Tibial artery (tissue), 4 donors: Measurements from ENCODE around the gene GPR25.

Experiments
- DNase-seq, 2 donors: peaks; one replicate each; pipeline ENCODE4 v3.0.0-alpha.2; 2019
- H3K27ac ChIP-seq, 2 donors: fragments of 200-600 bp; sonication (generic) in 1 of 2; 1 replicate in 1 of 2; 2 replicates in 1 of 2; pipeline ENCODE4 v1.5.1; 2018 to 2019; ENCODE audit warnings: mild to moderate bottlenecking in 1 of 2
- H3K27me3 ChIP-seq, 2 donors: fragments of 200-600 bp; sonication (generic) in 1 of 2; one replicate each; pipeline versions ENCODE4 v1.5.1 to v1.6.0; 2016 to 2019
- H3K36me3 ChIP-seq, 3 donors: fragments of 200-600 bp; sonication (generic) in 2 of 3; one replicate each; pipeline ENCODE4 v1.5.1; 2016 to 2019; ENCODE audit warnings: mild to moderate bottlenecking in 2 of 3
- H3K4me1 ChIP-seq, 4 donors: fragments of 200-600 bp; sonication (generic) in 2 of 4; 1 replicate in 3 of 4; 2 replicates in 1 of 4; pipeline ENCODE4 v1.5.1; 2016 to 2019
- H3K4me3 ChIP-seq, 2 donors: fragments of 200-600 bp; sonication (generic) in 1 of 2; 1 replicate in 1 of 2; 2 replicates in 1 of 2; pipeline ENCODE4 v1.5.1; 2018 to 2019; ENCODE audit warnings: mild to moderate bottlenecking in 2 of 2
- H3K9me3 ChIP-seq, 3 donors: fragments of 200-600 bp; sonication (generic) in 1 of 3; one replicate each; pipeline ENCODE4 v1.5.1; 2016 to 2019
- intact Hi-C: fragments of 100-400 bp; cut with DNase I; formaldehyde crosslinking; loops from one replicate; pipeline ENCODE4 v1.15.0; 2023; ENCODE audit warnings: low total_unique reads
- TF ChIP-seq, protein P1 (sequence below), 2 experiments: fragments of 200-600 bp in 1 of 2; fragments of 450-650 bp in 1 of 2; IDR thresholded peaks; one replicate each; pipeline ENCODE4 v1.5.1; 2017 to 2019; ENCODE audit warnings: antibody characterized with exemption in 2 of 2, mild to moderate bottlenecking in 1 of 2, moderate library complexity in 1 of 2

Gene GPR25

GRCh38 chr1:200856716-200857357 lies 15.9 kb upstream of the GPR25 start:
- Histone ChIP-seq H3K4me1 (peaks cover 0 to 9% (median 0%) of the 10 kb centered on the region in 4 donors), H3K36me3 (peaks cover 45 to 59% (median 53%) of the 10 kb centered on the region in 3 donors), H3K27me3 (no peaks in the 10 kb centered on the region), H3K27ac (no peak overlapping the region), H3K4me3 (no peak overlapping the region), H3K9me3 (no peaks in the 10 kb centered on the region)
- TF ChIP-seq, protein P1, sequence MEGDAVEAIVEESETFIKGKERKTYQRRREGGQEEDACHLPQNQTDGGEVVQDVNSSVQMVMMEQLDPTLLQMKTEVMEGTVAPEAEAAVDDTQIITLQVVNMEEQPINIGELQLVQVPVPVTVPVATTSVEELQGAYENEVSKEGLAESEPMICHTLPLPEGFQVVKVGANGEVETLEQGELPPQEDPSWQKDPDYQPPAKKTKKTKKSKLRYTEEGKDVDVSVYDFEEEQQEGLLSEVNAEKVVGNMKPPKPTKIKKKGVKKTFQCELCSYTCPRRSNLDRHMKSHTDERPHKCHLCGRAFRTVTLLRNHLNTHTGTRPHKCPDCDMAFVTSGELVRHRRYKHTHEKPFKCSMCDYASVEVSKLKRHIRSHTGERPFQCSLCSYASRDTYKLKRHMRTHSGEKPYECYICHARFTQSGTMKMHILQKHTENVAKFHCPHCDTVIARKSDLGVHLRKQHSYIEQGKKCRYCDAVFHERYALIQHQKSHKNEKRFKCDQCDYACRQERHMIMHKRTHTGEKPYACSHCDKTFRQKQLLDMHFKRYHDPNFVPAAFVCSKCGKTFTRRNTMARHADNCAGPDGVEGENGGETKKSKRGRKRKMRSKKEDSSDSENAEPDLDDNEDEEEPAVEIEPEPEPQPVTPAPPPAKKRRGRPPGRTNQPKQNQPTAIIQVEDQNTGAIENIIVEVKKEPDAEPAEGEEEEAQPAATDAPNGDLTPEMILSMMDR (IDR thresholded peaks at IDR 0.05): no peak
- intact Hi-C loops: no loop called here
- DNase-seq: no peak

DNA sequence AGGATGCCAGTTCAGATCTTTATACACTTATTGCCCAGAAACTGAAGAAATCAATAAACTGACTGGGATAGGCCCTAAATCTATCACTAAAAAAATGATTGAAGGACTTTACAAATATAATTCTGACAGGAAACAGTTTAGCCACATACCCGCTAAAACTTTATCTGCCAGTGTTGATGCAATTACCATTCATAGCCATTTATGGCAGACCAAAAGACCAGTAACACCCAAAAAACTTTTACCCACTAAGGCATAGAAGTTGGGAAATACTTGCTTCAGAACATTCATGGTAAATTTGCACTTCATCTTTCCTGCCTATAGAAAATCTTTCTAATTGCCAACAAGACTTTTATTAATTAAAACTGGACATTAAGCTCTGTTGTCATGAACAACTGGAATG lies 15.0 kb upstream of the GPR25 start:
- no peak overlapping the region for H3K27ac ChIP-seq
- intact Hi-C loops: no loop called here
- TF ChIP-seq, protein P1 (IDR thresholded peaks at IDR 0.05): no peak
- no peaks in the 10 kb centered on the region for H3K27me3 ChIP-seq
- no peak overlapping the region for H3K4me3 ChIP-seq
- peaks cover 0 to 9% (median 0%) of the 10 kb centered on the region in 4 donors for H3K4me1 ChIP-seq
- DNase-seq: no peak
- H3K36me3 ChIP-seq: peaks cover 42 to 54% (median 48%) of the 10 kb centered on the region in 3 donors
- no peaks in the 10 kb centered on the region for H3K9me3 ChIP-seq

GRCh38 chr1:200861937-200862647 lies 10.7 kb upstream of the GPR25 start:
- Histone ChIP-seq H3K27ac (no peak overlapping the region), H3K9me3 (no peaks in the 10 kb centered on the region), H3K27me3 (no peaks in the 10 kb centered on the region), H3K36me3 (peaks cover 18 to 25% (median 24%) of the 10 kb centered on the region in 3 donors), H3K4me1 (peaks cover 0 to 9% (median 2%) of the 10 kb centered on the region in 4 donors), H3K4me3 (no peak overlapping the region)
- intact Hi-C loops: no loop called here
- no peak for DNase-seq
- TF ChIP-seq, protein P1 (IDR thresholded peaks at IDR 0.05): no peak

DNA sequence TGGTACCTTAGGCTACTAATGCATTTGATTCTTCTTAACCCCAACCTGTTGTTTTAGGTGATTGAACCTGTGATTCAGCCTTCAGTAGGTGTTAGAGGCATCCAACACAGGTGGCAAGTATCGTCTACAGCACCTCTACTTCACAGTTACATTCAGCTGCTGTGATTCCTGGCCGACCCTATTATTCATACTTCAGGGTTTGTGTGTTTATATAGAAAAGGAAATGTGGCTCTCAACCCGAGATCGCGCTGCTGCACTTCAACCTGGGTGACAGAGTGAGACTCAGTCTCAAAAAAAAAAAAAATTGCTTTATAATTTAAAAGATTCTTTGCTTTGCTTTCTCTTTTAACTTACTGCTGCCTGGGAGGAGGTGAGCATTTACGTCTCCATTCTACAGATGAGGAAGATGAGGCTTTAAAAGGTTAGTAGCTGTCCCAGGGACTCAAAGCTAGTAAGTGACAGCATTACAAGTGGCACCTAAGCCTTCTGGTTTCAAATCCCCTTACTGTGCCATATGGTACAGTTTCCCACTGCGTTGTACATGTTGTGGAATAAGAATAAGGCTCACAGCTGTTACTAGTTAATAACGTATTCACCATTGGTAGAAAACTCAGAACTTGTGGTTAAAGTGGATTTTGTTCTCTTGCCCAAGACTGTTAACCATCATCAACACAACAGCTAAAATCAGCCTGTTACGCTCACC lies 9.9 kb upstream of the GPR25 start:
- no peaks in the 10 kb centered on the region for H3K9me3 ChIP-seq
- H3K4me3 ChIP-seq: no peak overlapping the region
- H3K27me3 ChIP-seq: no peaks in the 10 kb centered on the region
- intact Hi-C loops: no loop called here
- TF ChIP-seq, protein P1 (IDR thresholded peaks at IDR 0.05): no peak
- H3K27ac ChIP-seq: no peak overlapping the region
- peaks cover 0 to 7% (median 2%) of the 10 kb centered on the region in 4 donors for H3K4me1 ChIP-seq
- no peak for DNase-seq
- peaks cover 10 to 17% (median 17%) of the 10 kb centered on the region in 3 donors for H3K36me3 ChIP-seq

GRCh38 chr1:200866116-200866515 lies 6.7 kb upstream of the GPR25 start:
- TF ChIP-seq, protein P1 (IDR thresholded peaks at IDR 0.05): no peak
- Histone ChIP-seq H3K9me3 (no peaks in the 10 kb centered on the region), H3K27ac (no peak overlapping the region), H3K4me1 (peaks cover 0 to 7% (median 2%) of the 10 kb centered on the region in 4 donors), H3K36me3 (peaks cover 8 to 14% (median 13%) of the 10 kb centered on the region in 3 donors), H3K4me3 (no peak overlapping the region), H3K27me3 (peaks cover 0 to 23% of the 10 kb centered on the region in 2 donors)
- no peak for DNase-seq
- intact Hi-C loops: no loop called here
